ENCODE data around the gene PTCH1.

The PTCH1 gene

GRCh38 chr9:95406121-95406520, 110.7 kb downstream of the PTCH1 start:
- DNase-seq (ENCODE audit: low read depth in 2 of 2): no peak

- DNase-seq (ENCODE audit: low read depth in 2 of 2): no peak
These were observed 117.5 kb downstream of the PTCH1 start for GRCh38 chr9:95399261-95399660.

Measured in stimulated activated CD8-positive, alpha-beta memory T cell treated with anti-CD3 and anti-CD28 coated beads, Interleukin-2, amount 100 ng/mL, for 1 hour (primary cell).